ENCODE results near the gene GAMT. TPM values are rescaled to one million over a fixed set of nuclear protein-coding genes. Genes with fewer than 3 reads are reported as not detected.

GAMT gene
- total RNA-seq, 2 experiments from 2014 or later, result 27.8 to 29.5 TPM

DNA sequence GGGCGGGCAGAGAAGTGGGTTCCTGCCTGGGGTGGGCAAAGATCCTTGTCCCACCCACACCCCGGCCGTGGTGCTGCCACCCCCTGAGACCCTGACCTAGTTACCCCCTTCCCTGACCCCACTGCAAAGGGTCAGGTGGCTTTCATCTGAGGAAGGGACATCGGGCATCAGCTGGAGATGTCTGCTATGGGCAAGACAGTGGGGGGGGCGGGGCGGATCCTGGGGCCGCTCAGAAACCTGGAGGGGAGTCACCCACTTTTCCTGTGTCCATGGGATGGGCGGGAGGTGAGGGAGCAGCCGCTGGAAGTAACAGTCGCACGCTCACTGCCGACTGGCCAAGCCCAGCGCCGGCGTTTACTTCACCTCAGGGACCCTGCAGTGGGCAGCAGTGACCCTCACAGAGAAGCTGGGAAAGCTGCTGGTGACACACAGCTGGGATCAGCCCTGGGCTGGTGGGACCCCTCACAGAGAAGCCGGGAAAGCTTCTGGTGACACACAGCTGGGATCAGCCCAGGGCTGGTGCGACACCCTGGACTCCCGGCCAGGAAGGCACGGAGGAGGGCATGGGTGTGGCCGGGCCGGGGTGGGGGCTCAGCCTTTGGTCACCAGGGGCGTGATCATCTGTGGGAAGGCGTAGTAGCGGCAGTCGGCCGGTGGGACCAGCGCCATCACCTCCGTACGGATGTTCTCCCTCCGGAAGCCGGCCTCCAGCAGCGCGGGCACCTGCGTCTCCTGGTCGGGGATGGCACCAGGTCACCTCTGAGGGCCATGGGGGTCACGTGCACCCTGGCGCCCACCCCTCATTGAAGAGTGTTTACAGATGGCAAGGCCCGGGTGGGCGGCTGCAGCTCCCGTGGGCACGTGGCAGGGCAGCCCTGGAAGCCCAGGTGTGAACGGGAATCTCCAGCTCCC, 4.3 kb downstream of the GAMT start:
- CTCF ChIA-PET, result no interaction called here
- POLR2A ChIA-PET, result interaction anchor here (1.3 kb wide), 1 partner anchor 8 kb away, joined by 6 read pairs; no protein-coding TSS in a partner anchor
- peaks cover 4% of the 10 kb centered on the region for H3K36me3 Mint-ChIP-seq (ENCODE audit: low read depth)
- ATAC-seq, result no peak
- H3K27ac Mint-ChIP-seq, result no peak overlapping the region
- no peaks in the 10 kb centered on the region for H3K27me3 Mint-ChIP-seq
- no peaks in the 10 kb centered on the region for H3K9me3 Mint-ChIP-seq
- intact Hi-C loops (cut with micrococcal nuclease), result no loop called here
- TF ChIP-seq, protein P1, sequence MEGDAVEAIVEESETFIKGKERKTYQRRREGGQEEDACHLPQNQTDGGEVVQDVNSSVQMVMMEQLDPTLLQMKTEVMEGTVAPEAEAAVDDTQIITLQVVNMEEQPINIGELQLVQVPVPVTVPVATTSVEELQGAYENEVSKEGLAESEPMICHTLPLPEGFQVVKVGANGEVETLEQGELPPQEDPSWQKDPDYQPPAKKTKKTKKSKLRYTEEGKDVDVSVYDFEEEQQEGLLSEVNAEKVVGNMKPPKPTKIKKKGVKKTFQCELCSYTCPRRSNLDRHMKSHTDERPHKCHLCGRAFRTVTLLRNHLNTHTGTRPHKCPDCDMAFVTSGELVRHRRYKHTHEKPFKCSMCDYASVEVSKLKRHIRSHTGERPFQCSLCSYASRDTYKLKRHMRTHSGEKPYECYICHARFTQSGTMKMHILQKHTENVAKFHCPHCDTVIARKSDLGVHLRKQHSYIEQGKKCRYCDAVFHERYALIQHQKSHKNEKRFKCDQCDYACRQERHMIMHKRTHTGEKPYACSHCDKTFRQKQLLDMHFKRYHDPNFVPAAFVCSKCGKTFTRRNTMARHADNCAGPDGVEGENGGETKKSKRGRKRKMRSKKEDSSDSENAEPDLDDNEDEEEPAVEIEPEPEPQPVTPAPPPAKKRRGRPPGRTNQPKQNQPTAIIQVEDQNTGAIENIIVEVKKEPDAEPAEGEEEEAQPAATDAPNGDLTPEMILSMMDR (IDR thresholded peaks at IDR 0.05), result no peak
- DNase-seq, result no peak
- no peak overlapping the region for H3K4me3 Mint-ChIP-seq
- peaks cover 15% of the 10 kb centered on the region for H3K4me1 Mint-ChIP-seq (ENCODE audit: low read depth)

DNA sequence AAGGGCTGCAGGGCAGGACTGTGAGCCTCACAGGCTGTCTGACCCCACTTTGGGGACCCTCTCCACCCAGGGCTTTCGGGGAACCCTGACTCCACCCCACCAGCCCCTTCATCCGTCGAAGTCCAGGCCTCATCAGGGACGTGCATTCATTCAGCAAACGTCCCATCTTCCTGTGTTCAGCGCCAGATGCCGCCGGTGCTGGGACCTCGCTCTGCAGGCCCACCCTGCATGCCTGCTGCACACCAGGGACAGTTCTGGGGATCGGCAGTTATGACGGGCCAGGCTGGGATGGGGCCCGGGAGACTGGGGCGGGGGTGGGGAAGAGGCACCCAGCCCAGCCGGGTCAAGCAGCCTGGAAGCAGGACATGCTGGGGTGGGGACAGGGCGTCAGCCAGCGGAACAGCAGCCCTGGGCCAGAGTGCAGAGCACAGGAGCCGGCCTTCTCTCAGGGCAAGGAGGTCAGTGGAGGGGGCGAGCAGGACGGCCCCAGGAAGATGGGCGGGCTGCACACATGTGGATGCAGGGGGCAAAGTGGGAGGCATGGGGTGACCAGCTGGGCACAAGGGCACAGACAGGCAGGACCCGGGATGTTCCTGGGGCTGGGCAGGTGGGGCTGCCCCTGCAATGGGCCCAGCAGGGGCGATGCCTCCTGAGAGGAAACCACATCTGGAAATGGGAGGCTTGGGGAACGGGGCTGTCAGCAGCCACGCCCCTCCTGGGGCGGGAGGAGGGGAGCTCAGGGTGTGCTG, 5.1 kb downstream of the GAMT start:
- no peak for ATAC-seq
- CTCF ChIA-PET, result no interaction called here
- Mint-ChIP-seq H3K4me1 (ENCODE audit: low read depth) (peaks cover 15% of the 10 kb centered on the region), H3K36me3 (ENCODE audit: low read depth) (peaks cover 5% of the 10 kb centered on the region), H3K4me3 (no peak overlapping the region), H3K27me3 (no peaks in the 10 kb centered on the region), H3K9me3 (no peaks in the 10 kb centered on the region), H3K27ac (no peak overlapping the region)
- TF ChIP-seq, protein P1 (IDR thresholded peaks at IDR 0.05), result no peak
- DNase-seq, result no peak
- intact Hi-C loops (cut with micrococcal nuclease), result no loop called here
- POLR2A ChIA-PET, result interaction anchor here (1.3 kb wide), 1 partner anchor 9 kb away, joined by 6 read pairs; no protein-coding TSS in a partner anchor

DNA sequence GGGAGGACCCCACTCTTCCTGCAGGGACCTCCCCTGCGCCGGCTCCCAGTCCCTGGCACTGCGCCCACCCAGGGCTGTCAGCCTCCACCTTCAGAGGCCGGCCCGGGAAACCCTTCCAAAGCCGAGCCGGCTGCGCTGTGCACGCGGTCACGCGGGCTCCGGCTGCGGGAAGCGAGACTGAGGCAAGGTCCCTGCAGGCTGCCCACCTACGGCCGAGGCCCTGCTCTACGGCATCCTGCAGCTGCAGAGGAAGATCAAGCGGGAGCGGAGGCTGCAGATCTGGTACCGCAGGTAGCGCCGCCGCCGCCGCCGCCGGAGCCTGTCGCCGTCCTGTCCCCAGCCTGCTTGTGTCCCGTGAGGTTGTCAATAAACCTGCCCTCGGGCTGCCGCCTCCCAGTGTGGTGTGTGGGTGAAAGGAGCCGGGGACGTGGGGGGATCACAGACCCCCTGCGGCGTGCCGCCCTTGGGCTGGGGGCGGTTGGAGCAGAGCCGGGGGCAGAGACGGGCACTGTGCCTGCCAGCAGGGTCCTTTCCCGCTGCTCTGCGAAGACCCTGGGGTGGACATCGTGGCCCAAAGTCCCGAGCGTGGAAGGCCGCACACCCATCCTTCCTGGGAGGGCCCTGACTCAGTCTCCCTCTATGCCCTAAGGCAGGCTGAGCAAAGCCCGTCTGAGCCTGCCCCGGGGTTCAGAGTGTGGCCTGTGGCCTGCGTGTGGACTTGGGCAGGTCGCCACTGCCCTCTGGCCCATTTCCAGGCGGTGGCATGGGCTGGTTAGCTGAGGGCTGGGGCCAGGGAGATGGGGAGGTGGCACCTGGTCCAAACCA, 5.9 kb downstream of the GAMT start:
- Mint-ChIP-seq H3K4me3 (no peak overlapping the region), H3K4me1 (ENCODE audit: low read depth) (peaks cover 13% of the 10 kb centered on the region), H3K9me3 (no peaks in the 10 kb centered on the region), H3K27me3 (no peaks in the 10 kb centered on the region), H3K27ac (no peak overlapping the region), H3K36me3 (ENCODE audit: low read depth) (peaks cover 7% of the 10 kb centered on the region)
- TF ChIP-seq, protein P1 (IDR thresholded peaks at IDR 0.05), result no peak
- ATAC-seq, result no peak
- CTCF ChIA-PET, result no interaction called here
- POLR2A ChIA-PET, result interaction anchor here (1.3 kb wide), 1 partner anchor 10 kb away, joined by 6 read pairs; no protein-coding TSS in a partner anchor
- DNase-seq, result no peak
- intact Hi-C loops (cut with micrococcal nuclease), result no loop called here

DNA sequence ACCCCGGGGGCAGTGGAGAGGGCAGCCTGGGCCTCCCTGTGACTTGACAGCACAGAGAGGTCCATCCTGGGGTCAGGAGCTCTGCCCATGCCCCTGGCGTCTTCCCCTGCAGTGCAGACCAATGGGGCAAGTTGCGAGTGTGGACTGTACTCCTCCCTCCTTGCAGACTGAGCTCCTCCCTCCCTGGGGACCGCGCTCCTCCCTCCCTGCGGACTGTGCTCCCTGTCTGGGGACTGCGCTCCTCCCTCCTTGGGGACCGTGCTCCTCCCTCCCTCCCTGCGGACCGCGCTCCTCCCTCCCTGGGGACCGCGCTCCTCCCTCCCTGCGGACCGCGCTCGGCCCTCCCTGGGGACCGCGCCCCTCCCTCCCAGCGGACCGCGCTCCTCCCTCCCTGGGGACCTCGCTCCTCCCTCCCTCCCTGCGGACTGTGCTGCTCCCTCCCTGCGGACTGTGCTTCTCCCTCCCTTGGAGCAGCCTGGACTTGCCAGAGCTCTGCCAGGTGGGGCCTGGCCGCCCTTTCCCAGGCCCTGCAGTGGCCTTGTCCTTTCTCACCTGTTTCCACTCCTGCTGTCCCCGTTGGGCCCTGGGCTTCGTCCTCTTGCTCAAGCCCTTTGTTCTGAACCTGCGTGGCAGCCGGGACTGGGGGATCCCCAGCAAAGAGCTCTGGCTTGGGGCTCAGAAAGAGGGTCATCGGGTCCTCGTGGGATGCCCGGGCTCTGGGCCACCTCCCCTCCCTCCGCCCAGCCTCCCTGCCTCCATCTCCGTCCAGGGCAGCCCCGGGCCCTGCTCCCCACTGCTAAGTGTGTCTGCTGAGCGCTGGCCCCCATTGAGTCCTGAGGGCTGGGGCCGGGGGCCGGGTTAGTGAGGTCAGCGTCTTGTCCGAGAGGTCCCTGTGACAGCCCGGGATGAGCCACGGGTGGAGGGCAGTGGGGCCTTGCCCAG, 6.8 kb downstream of the GAMT start:
- ATAC-seq, result no peak
- H3K36me3 Mint-ChIP-seq (ENCODE audit: low read depth), result peaks cover 14% of the 10 kb centered on the region
- no peak overlapping the region for H3K4me3 Mint-ChIP-seq

More for the DNA sequence above, 6.8 kb downstream of the GAMT start:
- ChIA-PET CTCF (no interaction called here), POLR2A (interaction anchor here (1.5 kb wide), 1 partner anchor 196 kb away, joined by 3 read pairs; no protein-coding TSS in a partner anchor)
- intact Hi-C loops (cut with micrococcal nuclease), result no loop called here
- H3K27me3 Mint-ChIP-seq, result no peaks in the 10 kb centered on the region
- no peak for DNase-seq
- no peak overlapping the region for H3K27ac Mint-ChIP-seq
- no peaks in the 10 kb centered on the region for H3K9me3 Mint-ChIP-seq
- peaks cover 9% of the 10 kb centered on the region for H3K4me1 Mint-ChIP-seq (ENCODE audit: low read depth)
- TF ChIP-seq, protein P1 (IDR thresholded peaks at IDR 0.05), result no peak

Measured in activated CD8-positive, alpha-beta T cell treated with anti-CD3 and anti-CD28 coated beads for 36 hours (primary cell).